HepG2 (cell line): ENCODE results near the gene ADGRG6. TPM values are rescaled to one million over a fixed set of nuclear protein-coding genes. Genes with fewer than 3 reads are reported as not detected.

ENCODE experiments used
- FOSL2 ChIP-seq: sonication (generic); formaldehyde crosslinking; IDR thresholded peaks from 2 replicates; pipeline ENCODE4 v1.4.0; 2020; ENCODE audit warnings: missing genetic modification reagents
- FOXK1 ChIP-seq: sonication (generic); formaldehyde crosslinking; IDR thresholded peaks from 2 replicates; pipeline ENCODE4 v1.4.0; 2020; ENCODE audit warnings: low read depth, missing genetic modification reagents, borderline replicate concordance
- GATAD2A ChIP-seq: IDR thresholded peaks from 2 replicates; pipeline ENCODE4 v1.6.1; 2016
- KDM6A ChIP-seq: IDR thresholded peaks from 2 replicates; pipeline ENCODE4 v1.6.1; 2016; ENCODE audit warnings: low read depth
- KMT2B ChIP-seq: IDR thresholded peaks from 2 replicates; pipeline ENCODE4 v1.6.1; 2016; ENCODE audit warnings: missing genetic modification reagents, missing compliant biosample characterization
- LCORL ChIP-seq, 2 experiments: fragments of 450-650 bp in 1 of 2; sonication (generic) in 1 of 2; formaldehyde crosslinking in 1 of 2; IDR thresholded peaks; 2 replicates each; pipeline versions ENCODE4 v1.5.0 to v1.6.1; 2017 to 2020; ENCODE audit warnings: antibody characterized with exemption in 1 of 2, missing genetic modification reagents in 1 of 2
- MIER3 ChIP-seq: IDR thresholded peaks from 2 replicates; pipeline ENCODE4 v1.6.1; 2016; ENCODE audit warnings: missing compliant biosample characterization, borderline replicate concordance
- MIXL1 ChIP-seq: IDR thresholded peaks from 2 replicates; pipeline ENCODE4 v1.6.1; 2016
- MXD4 ChIP-seq: IDR thresholded peaks from 2 replicates; pipeline ENCODE4 v1.6.1; 2016; ENCODE audit warnings: mild to moderate bottlenecking, missing biosample characterization, missing genetic modification reagents
- SMC3 ChIP-seq: IDR thresholded peaks from 2 replicates; pipeline ENCODE4 v1.6.1; 2011; ENCODE audit warnings: low read length, improper control_type of control experiment
- SOX6 ChIP-seq, 2 experiments: fragments of 450-650 bp in 1 of 2; sonication (generic) in 1 of 2; formaldehyde crosslinking in 1 of 2; IDR thresholded peaks; 2 replicates each; pipeline versions ENCODE4 v1.4.0 to v1.6.1; 2017 to 2020; ENCODE audit warnings: antibody characterized with exemption in 1 of 2, mild to moderate bottlenecking in 1 of 2, missing genetic modification reagents in 1 of 2
- TARDBP ChIP-seq: sonication (generic); formaldehyde crosslinking; IDR thresholded peaks from 2 replicates; pipeline ENCODE4 v1.8.0; 2022; ENCODE audit warnings: mild to moderate bottlenecking, missing genetic modification reagents
- TCF7 ChIP-seq: sonication (generic); IDR thresholded peaks from 2 replicates; pipeline ENCODE4 v1.6.1; 2016; ENCODE audit warnings: antibody characterized with exemption, low read depth
- ZNF296 ChIP-seq: sonication (generic); formaldehyde crosslinking; conservative IDR thresholded peaks from 2 replicates; pipeline ENCODE4 v1.5.0; 2020; ENCODE audit warnings: mild to moderate bottlenecking, missing genetic modification reagents
- ZNF382 ChIP-seq: sonication (generic); formaldehyde crosslinking; IDR thresholded peaks from 2 replicates; pipeline ENCODE4 v1.5.0; 2020; ENCODE audit warnings: missing genetic modification reagents, mild to moderate bottlenecking, borderline replicate concordance
- ZNF549 ChIP-seq: sonication (generic); formaldehyde crosslinking; IDR thresholded peaks from 2 replicates; pipeline ENCODE4 v1.5.0; 2020; ENCODE audit warnings: missing genetic modification reagents
- ZNF720 ChIP-seq: sonication (generic); formaldehyde crosslinking; IDR thresholded peaks from 2 replicates; pipeline ENCODE4 v1.4.0; 2020; ENCODE audit warnings: missing genetic modification reagents
- ZSCAN21 ChIP-seq: sonication (generic); formaldehyde crosslinking; IDR thresholded peaks from 2 replicates; pipeline ENCODE4 v1.8.0; 2022; ENCODE audit warnings: mild to moderate bottlenecking, missing genetic modification reagents, moderate library complexity, borderline replicate concordance
- polyA plus RNA-seq, 8 experiments: library from polyadenylated mRNA; depleted of rRNA in 3 of 8; stranded (reverse) in 7 of 8; unstranded in 1 of 8; fragments of >200 nt; fragmentation: Illumina TruSeq in 4 of 8; extraction: Trizol in 4 of 8; gene quantifications; 2 replicates each; pipeline versions ENCODE4 v1.2.1 to v1.2.3, GENCODE V29; 2011 to 2016; ENCODE audit warnings: low read depth in 4 of 8, missing spikeins in 1 of 8, mixed read lengths in 1 of 8; ENCODE audit not compliant: insufficient read depth in 1 of 8
- total RNA-seq, 5 experiments: library from RNA; depleted of rRNA; stranded (reverse); fragments of >200 nt; fragmentation: Illumina TruSeq; extraction: Trizol; gene quantifications; 2 replicates each; pipeline ENCODE4 v1.2.3, GENCODE V29; 2016; ENCODE audit warnings: low read depth in 1 of 5
- TF ChIP-seq, protein P1 (sequence below): sonication (generic); formaldehyde crosslinking; IDR thresholded peaks from 2 replicates; pipeline ENCODE4 v1.8.1; 2023; ENCODE audit warnings: mild to moderate bottlenecking, inconsistent platforms, moderate library complexity, missing genetic modification reagents, borderline replicate concordance

The ADGRG6 gene
- total and polyA plus RNA-seq, 2 of the 13 experiments (the other 11 are each of a cell fraction or from before 2014, with no cell fraction given), result 129 to 249 TPM

- TF ChIP-seq TCF7 (peak; percentile 53; the same call in 1 of the 2 replicates), SMC3 (peak; percentile 36; the same call in 1 of the 2 replicates), ZSCAN21 (CRISPR knock-in tag) (0 out of 2 replicates have a peak, but pooled peaks have one; percentile 38), MXD4 (CRISPR knock-in tag) (0 out of 2 replicates have a peak, but pooled peaks have one; percentile 14), KMT2B (CRISPR knock-in tag) (peak; percentile 63; the same call in 1 of the 2 replicates), FOSL2 (CRISPR knock-in tag) (peak; percentile 97), KDM6A (CRISPR knock-in tag) (0 out of 2 replicates have a peak, but pooled peaks have one; percentile 51), MIER3 (0 out of 2 replicates have a peak, but pooled peaks have one; percentile 18), ZNF549 (CRISPR knock-in tag) (no peak), SOX6 (IDR thresholded peaks at IDR 0.05) (no peak), SOX6 (CRISPR knock-in tag; IDR thresholded peaks at IDR 0.05) (peak; percentile 96), MIXL1 (CRISPR knock-in tag) (peak; percentile 61), GATAD2A (CRISPR knock-in tag) (peak; percentile 98), ZNF296 (no peak), TARDBP (CRISPR knock-in tag) (peak; percentile 61; the same call in 1 of the 2 replicates), LCORL (IDR thresholded peaks at IDR 0.05) (no peak), LCORL (CRISPR knock-in tag; IDR thresholded peaks at IDR 0.05) (peak; percentile 82; the same call in 1 of the 2 replicates), FOXK1 (CRISPR knock-in tag) (peak; percentile 51; the same call in 1 of the 2 replicates), ZNF382 (CRISPR knock-in tag) (no peak), ZNF720 (CRISPR knock-in tag) (no peak)
- TF ChIP-seq, protein P1, sequence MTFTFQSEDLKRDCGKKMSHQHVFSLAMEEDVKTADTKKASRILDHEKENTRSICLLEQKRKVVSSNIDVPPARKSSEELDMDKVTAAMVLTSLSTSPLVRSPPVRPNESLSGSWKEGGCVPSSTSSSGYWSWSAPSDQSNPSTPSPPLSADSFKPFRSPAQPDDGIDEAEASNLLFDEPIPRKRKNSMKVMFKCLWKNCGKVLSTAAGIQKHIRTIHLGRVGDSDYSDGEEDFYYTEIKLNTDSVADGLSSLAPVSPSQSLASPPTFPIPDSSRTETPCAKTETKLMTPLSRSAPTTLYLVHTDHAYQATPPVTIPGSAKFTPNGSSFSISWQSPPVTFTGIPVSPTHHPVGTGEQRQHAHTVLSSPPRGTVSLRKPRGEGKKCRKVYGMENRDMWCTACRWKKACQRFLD (CRISPR knock-in tag), result no peak
Observed at GRCh38 chr6:142279350-142280180, 22.2 kb upstream of the ADGRG6 start (continued).
